ENCODE results near the gene GATAD2B. TPM values are rescaled to one million over a fixed set of nuclear protein-coding genes. Genes with fewer than 3 reads are reported as not detected.
"Not testable (repeated sequence)": the region's sequence is repeated elsewhere in the genome, so short reads cannot be mapped to it uniquely, and the experiment has no call there.

GATAD2B gene
- total and polyA plus RNA-seq, 7 donors, result 1.8 to 37.4 (median 16.4) TPM

GRCh38 chr1:153903841-153904455 lies 18.8 kb downstream of the GATAD2B start:
- Histone ChIP-seq H3K4me3 (no peak overlapping the region), H3K4me1 (peaks cover 0 to 21% (median 9%) of the 10 kb centered on the region in 4 donors), H3K27ac (no peak overlapping the region), H3K36me3 (peaks cover 0 to 31% (median 0%) of the 10 kb centered on the region in 4 donors), H3K27me3 (no peaks in the 10 kb centered on the region), H3K9me3 (no peaks in the 10 kb centered on the region)
- WGBS, 2 donors, result 93% methylated on average over 14 of the region's 14 CpGs
- DNase-seq, result no peak
- TF ChIP-seq CTCF (IDR thresholded peaks at IDR 0.05) (no peak), EP300 (IDR thresholded peaks at IDR 0.05) (no peak), POLR2A (IDR thresholded peaks at IDR 0.05) (no peak), POLR2AphosphoS5 (IDR thresholded peaks at IDR 0.05) (no peak)
- intact Hi-C loops (cut with DNase I), result no loop called here

- Histone ChIP-seq H3K36me3 (peaks cover 0 to 18% (median 0%) of the 10 kb centered on the region in 4 donors), H3K27me3 (no peaks in the 10 kb centered on the region), H3K9me3 (no peaks in the 10 kb centered on the region), H3K4me3 (no peak overlapping the region), H3K27ac (no peak overlapping the region), H3K4me1 (peaks cover 0 to 13% (median 3%) of the 10 kb centered on the region in 4 donors)
- WGBS, 2 donors, result 89 to 97% methylated on average over 6 of the region's 6 CpGs
- no peak for TF ChIP-seq POLR2AphosphoS5 (IDR thresholded peaks at IDR 0.05)
- TF ChIP-seq EP300 (IDR thresholded peaks at IDR 0.05), result no peak
- TF ChIP-seq CTCF (IDR thresholded peaks at IDR 0.05), result no peak
- no peak for TF ChIP-seq POLR2A (IDR thresholded peaks at IDR 0.05)
- intact Hi-C loops (cut with DNase I), result no loop called here
- DNase-seq, result no peak
Measured at GRCh38 chr1:153899509-153899908, 23.3 kb downstream of the GATAD2B start.

GRCh38 chr1:153895866-153896265 lies 26.9 kb downstream of the GATAD2B start:
- H3K27me3 ChIP-seq; H3K4me1 ChIP-seq; H3K27ac ChIP-seq; H3K9me3 ChIP-seq; DNase-seq; intact Hi-C loops (cut with DNase I); H3K4me3 ChIP-seq: not testable (repeated sequence)
- H3K36me3 ChIP-seq, result peaks cover 0 to 23% (median 0%) of the 10 kb centered on the region in 4 donors
- WGBS, 2 donors, result 65 to 84% methylated on average over 1 of the region's 1 CpG

GRCh38 chr1:153891042-153891441 lies 31.7 kb downstream of the GATAD2B start:
- H3K27ac ChIP-seq; intact Hi-C loops (cut with DNase I); H3K36me3 ChIP-seq; DNase-seq; H3K4me3 ChIP-seq; H3K9me3 ChIP-seq; H3K27me3 ChIP-seq: not testable (repeated sequence)
- H3K4me1 ChIP-seq, result peaks cover 0 to 18% (median 15%) of the 10 kb centered on the region in 4 donors
- 99% methylated on average over 7 of the region's 7 CpGs for WGBS, 2 donors

- no peaks in the 10 kb centered on the region for H3K9me3 ChIP-seq
- no peak overlapping the region for H3K27ac ChIP-seq
- H3K4me1 ChIP-seq, result peaks cover 0 to 18% (median 15%) of the 10 kb centered on the region in 4 donors
- TF ChIP-seq POLR2A (IDR thresholded peaks at IDR 0.05) (no peak), EP300 (IDR thresholded peaks at IDR 0.05) (no peak), CTCF (IDR thresholded peaks at IDR 0.05) (no peak), POLR2AphosphoS5 (IDR thresholded peaks at IDR 0.05) (no peak)
- H3K4me3 ChIP-seq, result no peak overlapping the region
- DNase-seq, result no peak
- intact Hi-C loops (cut with DNase I), result no loop called here
- WGBS, 2 donors, result 7 to 14% methylated on average over 3 of the region's 3 CpGs
- H3K36me3 ChIP-seq, result peaks cover 0 to 10% (median 1%) of the 10 kb centered on the region in 4 donors
- no peaks in the 10 kb centered on the region for H3K27me3 ChIP-seq
Measured at GRCh38 chr1:153888533-153888932, 34.2 kb downstream of the GATAD2B start.

GRCh38 chr1:153886127-153886526 lies 36.6 kb downstream of the GATAD2B start:
- Histone ChIP-seq H3K36me3 (peaks cover 0 to 2% (median 0%) of the 10 kb centered on the region in 4 donors), H3K4me1 (peaks cover 0 to 39% (median 32%) of the 10 kb centered on the region in 4 donors), H3K4me3 (no peak overlapping the region), H3K9me3 (no peaks in the 10 kb centered on the region), H3K27me3 (no peaks in the 10 kb centered on the region), H3K27ac (no peak overlapping the region)
- TF ChIP-seq POLR2A (IDR thresholded peaks at IDR 0.05) (no peak), CTCF (IDR thresholded peaks at IDR 0.05) (no peak), EP300 (IDR thresholded peaks at IDR 0.05) (no peak), POLR2AphosphoS5 (IDR thresholded peaks at IDR 0.05) (no peak)
- intact Hi-C loops (cut with DNase I), result no loop called here
- WGBS, 2 donors, result 24 to 71% methylated on average over 3 of the region's 3 CpGs
- no peak for DNase-seq
